ENCODE measurements around the gene UBL4B. TPM values are rescaled to one million over a fixed set of nuclear protein-coding genes. Genes with fewer than 3 reads are reported as not detected.

The UBL4B gene
- total and polyA plus RNA-seq, 11 donors = 0.11 TPM; not detected in 10

GRCh38 chr1:110159168-110159567, 46.9 kb downstream of the UBL4B start:
- Histone ChIP-seq H3K4me1 (peaks cover 0 to 4% (median 0%) of the 10 kb centered on the region in 12 donors), H3K36me3 (no peaks in the 10 kb centered on the region), H3K27ac (no peak overlapping the region), H3K9me3 (no peaks in the 10 kb centered on the region), H3K4me3 (no peak overlapping the region), H3K27me3 (peaks cover 0 to 14% (median 4%) of the 10 kb centered on the region in 9 donors)
- no peak for TF ChIP-seq POLR2A (IDR thresholded peaks at IDR 0.05)
- no peak for TF ChIP-seq CTCF (IDR thresholded peaks at IDR 0.05)
- WGBS, 4 donors = 29 to 48% (median 36%) methylated on average over 2 of the region's 2 CpGs
- intact Hi-C loops (cut with DNase I) = no loop called here
- no peak for ATAC-seq
- DNase-seq = no peak

GRCh38 chr1:110160538-110161100, 48.4 kb downstream of the UBL4B start:
- 57 to 68% (median 66%) methylated on average over 10 of the region's 10 CpGs for WGBS, 4 donors
- Histone ChIP-seq H3K27ac (no peak overlapping the region), H3K4me1 (peaks cover 0 to 4% (median 0%) of the 10 kb centered on the region in 12 donors), H3K27me3 (peaks cover 0 to 5% (median 0%) of the 10 kb centered on the region in 9 donors), H3K36me3 (no peaks in the 10 kb centered on the region), H3K9me3 (no peaks in the 10 kb centered on the region), H3K4me3 (no peak overlapping the region)
- DNase-seq = no peak
- intact Hi-C loops (cut with DNase I) = no loop called here
- TF ChIP-seq POLR2A (IDR thresholded peaks at IDR 0.05) (no peak), CTCF (IDR thresholded peaks at IDR 0.05) (no peak)
- no peak for ATAC-seq

- intact Hi-C loops (cut with DNase I) = no loop called here
- Histone ChIP-seq H3K4me3 (no peak overlapping the region), H3K4me1 (peaks cover 0 to 4% (median 0%) of the 10 kb centered on the region in 12 donors), H3K9me3 (no peaks in the 10 kb centered on the region), H3K27me3 (peaks cover 0 to 3% (median 0%) of the 10 kb centered on the region in 9 donors), H3K27ac (no peak overlapping the region), H3K36me3 (no peaks in the 10 kb centered on the region)
- WGBS, 4 donors = 84 to 97% (median 89%) methylated on average over 3 of the region's 3 CpGs
- TF ChIP-seq POLR2A (IDR thresholded peaks at IDR 0.05) = no peak
- no peak for TF ChIP-seq CTCF (IDR thresholded peaks at IDR 0.05)
- no peak for DNase-seq
- ATAC-seq = no peak
These were observed 48.9 kb downstream of the UBL4B start for GRCh38 chr1:110161165-110161564.

- no peak for TF ChIP-seq CTCF (IDR thresholded peaks at IDR 0.05)
These were observed 49.6 kb downstream of the UBL4B start for GRCh38 chr1:110161849-110162248.

More at GRCh38 chr1:110161849-110162248, 49.6 kb downstream of the UBL4B start:
- H3K4me1 ChIP-seq = peaks cover 0 to 4% (median 0%) of the 10 kb centered on the region in 12 donors
- DNase-seq (no peak), ATAC-seq (no peak)
- H3K4me3 ChIP-seq = no peak overlapping the region
- intact Hi-C loops (cut with DNase I) = no loop called here
- no peak overlapping the region for H3K27ac ChIP-seq
- no peaks in the 10 kb centered on the region for H3K36me3 ChIP-seq
- peaks cover 0 to 3% (median 0%) of the 10 kb centered on the region in 9 donors for H3K27me3 ChIP-seq
- WGBS, 4 donors = 74 to 86% (median 83%) methylated on average over 11 of the region's 11 CpGs
- no peaks in the 10 kb centered on the region for H3K9me3 ChIP-seq

Other genes starting within 250 kb of the UBL4B start
- gene CSF1, start 201.6 kb upstream of the UBL4B start, total RNA-seq = 10 to 100 TPM in 8 of 9 donors, 1 to 10 TPM in 1; 9.0 to 64.8 (median 14.5) TPM
- 1 to 10 TPM; 9.1 to 9.9 TPM for gene CSF1, start 201.6 kb upstream of the UBL4B start, polyA plus RNA-seq
- gene AHCYL1, start 127.7 kb upstream of the UBL4B start, total RNA-seq = 10 to 100 TPM; 31.1 to 56.7 (median 48.7) TPM
- 10 to 100 TPM; 23.8 to 37.2 TPM for gene AHCYL1, start 127.7 kb upstream of the UBL4B start, polyA plus RNA-seq
- gene STRIP1, start 77.8 kb upstream of the UBL4B start, total RNA-seq = 10 to 100 TPM; 14.7 to 22.8 (median 19.2) TPM
- 10 to 100 TPM in 1 of 2 donors, 1 to 10 TPM in 1; 7.8 to 14.9 TPM for gene STRIP1, start 77.8 kb upstream of the UBL4B start, polyA plus RNA-seq
- gene ALX3, start 41.8 kb upstream of the UBL4B start, total RNA-seq = not detected
- gene ALX3, start 41.8 kb upstream of the UBL4B start, polyA plus RNA-seq = not detected
- under 1 TPM in 7 of 9 donors, not detected in 2; 0.07 to 0.50 (median 0.32) TPM for gene SLC6A17, start 38.1 kb downstream of the UBL4B start, total RNA-seq
- under 1 TPM in 1 of 2 donors, not detected in 1; 0.15 TPM for gene SLC6A17, start 38.1 kb downstream of the UBL4B start, polyA plus RNA-seq
- 10 to 100 TPM in 3 of 9 donors, 1 to 10 TPM in 6; 4.9 to 15.2 (median 6.7) TPM for gene KCNC4, start 97.9 kb downstream of the UBL4B start, total RNA-seq
- 1 to 10 TPM; 2.4 to 3.1 TPM for gene KCNC4, start 97.9 kb downstream of the UBL4B start, polyA plus RNA-seq
- 10 to 100 TPM; 14.1 to 24.4 (median 19.2) TPM for gene RBM15, start 226.9 kb downstream of the UBL4B start, total RNA-seq
- gene RBM15, start 226.9 kb downstream of the UBL4B start, polyA plus RNA-seq = 1 to 10 TPM; 4.6 to 5.1 TPM

Data from heart left ventricle (tissue), 16 donors.